Stromal cell of bone marrow (primary cell): ENCODE results near the gene CACNG4.

Experiments used
- DNase-seq: peaks from one replicate; pipeline ENCODE4 v3.0.0-alpha.2; 2012; ENCODE audit warnings: low read depth

CACNG4 gene

GRCh38 chr17:67043283-67043682, 78.8 kb downstream of the CACNG4 start:
- no peak for DNase-seq

GRCh38 chr17:67044016-67044772, 79.7 kb downstream of the CACNG4 start, which contains the start of gene CACNG1:
CACNG1 (plus strand) TSS chr17:67044554; CDS start chr17:67044661, 107 bp downstream.
- DNase-seq = no peak

DNA sequence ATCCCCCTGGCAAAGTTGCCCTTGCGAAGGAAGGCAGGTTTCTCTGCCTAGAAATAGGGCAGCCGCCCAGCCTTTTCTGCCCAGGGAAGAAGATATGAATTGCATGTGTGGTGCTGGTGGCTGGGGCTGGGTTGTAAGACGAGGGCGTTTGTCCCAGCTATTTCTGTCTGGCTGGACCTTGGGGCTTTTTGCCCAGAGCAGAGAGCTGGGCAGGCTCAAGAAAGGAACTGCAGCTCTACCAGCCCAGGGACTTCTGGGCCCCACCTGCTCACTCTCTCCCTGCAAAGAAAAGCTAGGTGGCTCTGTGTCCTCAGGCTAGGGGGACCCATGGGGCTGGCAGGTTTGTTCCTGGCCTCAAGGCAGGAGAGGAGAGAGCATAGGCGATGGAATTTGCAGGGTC, 80.4 kb downstream of the CACNG4 start:
- DNase-seq = no peak

DNA sequence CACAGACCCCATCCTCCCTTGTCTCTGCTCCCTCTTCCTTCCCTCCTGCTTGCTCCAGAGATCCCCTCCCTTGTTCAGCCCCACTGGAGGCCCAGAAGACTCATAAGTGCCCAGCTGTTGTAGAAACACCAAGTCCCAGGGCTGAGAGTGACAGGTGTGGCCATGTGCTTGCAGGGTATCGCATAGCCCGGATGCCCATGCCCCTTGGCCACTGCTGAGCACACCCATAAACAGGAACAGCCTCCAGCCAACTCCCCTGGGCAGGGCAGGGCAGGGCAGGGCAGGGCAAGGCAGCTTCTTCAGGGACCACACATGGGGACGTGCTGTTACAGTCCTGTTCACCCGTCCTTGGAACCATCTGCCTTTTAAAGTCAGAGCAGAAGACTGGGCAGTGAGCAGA, 81.9 kb downstream of the CACNG4 start:
- DNase-seq = no peak

- no peak for DNase-seq
These were observed 82.9 kb downstream of the CACNG4 start for GRCh38 chr17:67047382-67047781.

GRCh38 chr17:67049025-67049739, 84.7 kb downstream of the CACNG4 start:
- no peak for DNase-seq

GRCh38 chr17:67050066-67050465, 85.6 kb downstream of the CACNG4 start:
- no peak for DNase-seq

DNA sequence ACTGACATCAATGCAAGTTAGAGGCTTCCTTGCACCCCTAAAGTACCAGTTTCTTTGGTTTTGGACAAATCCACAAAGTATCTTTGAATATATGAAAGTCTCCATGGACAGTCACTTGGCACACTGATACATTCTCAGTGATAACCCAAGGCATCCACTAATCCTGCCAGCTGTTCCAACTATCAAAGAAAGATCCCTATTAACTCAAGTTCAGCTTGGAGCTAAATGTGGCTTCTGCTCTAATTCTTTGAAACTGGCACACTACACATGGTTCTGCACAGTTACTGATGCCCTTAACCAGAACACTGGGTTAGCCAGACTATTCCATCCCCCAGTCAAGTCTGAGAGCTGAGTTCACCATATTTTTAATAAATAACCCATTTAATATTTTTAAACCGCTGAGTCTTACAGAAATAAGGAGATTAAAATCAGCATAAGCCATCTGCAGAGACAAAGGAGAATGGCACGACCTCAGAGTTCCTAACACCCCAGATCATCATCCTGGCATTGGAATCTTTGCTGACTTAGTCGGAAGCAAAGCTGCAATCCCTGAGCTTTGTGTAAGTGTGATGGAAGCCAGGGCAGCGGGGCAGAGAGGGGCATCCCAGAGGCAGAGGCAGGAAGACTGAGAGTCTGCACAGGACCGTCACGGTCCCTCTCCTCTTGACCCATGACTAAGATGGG, 86.1 kb downstream of the CACNG4 start:
- no peak for DNase-seq

DNA sequence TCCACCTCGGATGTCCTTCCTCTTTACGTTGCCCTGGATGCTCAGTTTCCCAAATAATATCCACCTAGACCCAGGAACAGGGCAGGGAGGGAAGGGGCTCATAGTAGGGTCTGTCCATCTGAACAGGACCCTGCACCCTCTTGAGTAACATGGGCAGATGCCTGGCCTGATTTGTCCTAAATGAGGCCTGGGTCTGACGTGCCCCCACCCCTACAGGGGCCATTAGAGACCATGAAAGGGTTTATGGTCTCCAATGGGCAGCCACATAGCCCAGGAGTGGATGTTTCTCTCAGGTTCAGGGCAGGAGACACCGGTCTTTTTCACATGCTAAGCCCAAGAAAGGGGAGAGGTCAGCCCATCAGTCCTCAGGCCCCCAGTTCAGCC, 86.6 kb downstream of the CACNG4 start:
- no peak for DNase-seq

DNA sequence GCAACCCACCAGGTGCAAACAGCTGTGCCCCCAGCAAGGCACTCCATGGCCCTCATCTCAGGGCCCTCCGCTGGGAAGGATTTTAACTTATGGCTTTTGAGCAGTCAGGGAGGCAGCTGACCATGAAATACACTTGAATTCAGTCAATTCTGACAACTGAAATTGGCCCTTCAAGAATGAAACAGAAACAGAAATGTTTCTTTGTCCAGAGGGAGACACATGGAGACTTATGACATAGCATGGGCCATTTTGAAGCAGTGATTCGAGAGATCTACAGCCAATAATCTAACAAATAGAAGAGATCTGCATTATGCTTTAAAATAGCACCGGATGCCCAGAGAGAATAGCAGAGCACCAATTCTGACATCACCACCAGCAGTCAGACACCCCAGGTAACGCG, 87.3 kb downstream of the CACNG4 start:
- no peak for DNase-seq

- DNase-seq = no peak
These were observed 88.4 kb downstream of the CACNG4 start for GRCh38 chr17:67052720-67053437.

DNA sequence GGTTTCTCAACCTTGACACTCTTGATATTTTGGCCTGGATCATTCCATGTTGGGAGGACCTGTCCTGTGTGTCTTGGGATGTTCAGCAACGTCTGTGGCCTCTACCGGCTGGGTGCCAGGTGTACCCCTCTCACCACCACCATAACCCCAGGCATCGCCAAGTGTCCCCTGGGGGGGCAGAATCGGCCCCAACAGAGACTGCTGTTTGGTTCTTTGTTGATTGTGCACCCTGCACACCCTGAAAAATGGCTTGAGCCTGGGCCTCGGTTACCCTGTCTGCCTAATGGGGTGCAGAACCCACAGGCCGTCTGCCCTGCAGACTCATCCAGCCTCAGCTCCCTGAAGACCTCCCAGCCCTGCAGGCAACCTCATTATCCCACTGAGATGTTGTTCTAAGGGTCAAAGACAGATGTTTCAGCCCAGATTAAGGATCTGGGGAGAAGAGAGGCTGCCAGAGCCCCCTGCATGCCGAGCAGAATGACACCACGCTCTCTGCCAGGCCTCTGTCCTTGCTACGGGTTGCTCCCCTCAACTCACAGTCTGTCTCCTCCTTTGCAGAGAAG, 89.0 kb downstream of the CACNG4 start:
- no peak for DNase-seq

DNA sequence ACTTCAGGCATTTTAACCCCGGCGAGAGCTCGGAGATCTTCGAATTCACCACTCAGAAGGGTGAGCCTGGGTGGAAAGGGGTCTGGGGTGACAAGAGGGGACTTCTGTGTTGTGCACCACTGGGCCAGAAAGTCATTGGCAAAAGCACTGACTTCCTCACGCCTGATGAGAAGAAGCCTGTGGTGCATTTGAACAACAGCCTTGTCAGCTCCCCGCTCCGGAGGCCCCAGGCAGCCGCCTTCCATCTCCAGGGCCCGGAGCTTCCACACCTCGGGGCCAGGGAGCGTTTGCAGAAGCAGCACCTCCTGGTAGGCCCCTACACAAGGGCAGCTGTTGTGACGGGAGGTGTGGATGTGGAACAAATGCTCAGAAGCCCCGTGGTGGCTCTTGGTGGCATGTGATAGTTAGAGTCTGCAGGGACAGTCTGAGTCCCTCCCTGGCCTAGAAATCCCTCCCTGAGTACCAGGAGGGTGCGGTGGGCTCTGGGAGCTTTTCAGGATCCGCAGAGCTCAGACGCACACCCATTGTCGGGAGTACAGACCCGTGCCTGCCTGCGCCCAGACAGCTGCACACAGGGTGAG, 89.6 kb downstream of the CACNG4 start:
- no peak for DNase-seq

- DNase-seq = no peak
These were observed 90.1 kb downstream of the CACNG4 start for GRCh38 chr17:67054608-67055007.

- no peak for DNase-seq
These were observed 90.5 kb downstream of the CACNG4 start for GRCh38 chr17:67055041-67055443.

- DNase-seq = no peak
These were observed 91.6 kb downstream of the CACNG4 start for GRCh38 chr17:67055811-67056745.

DNA sequence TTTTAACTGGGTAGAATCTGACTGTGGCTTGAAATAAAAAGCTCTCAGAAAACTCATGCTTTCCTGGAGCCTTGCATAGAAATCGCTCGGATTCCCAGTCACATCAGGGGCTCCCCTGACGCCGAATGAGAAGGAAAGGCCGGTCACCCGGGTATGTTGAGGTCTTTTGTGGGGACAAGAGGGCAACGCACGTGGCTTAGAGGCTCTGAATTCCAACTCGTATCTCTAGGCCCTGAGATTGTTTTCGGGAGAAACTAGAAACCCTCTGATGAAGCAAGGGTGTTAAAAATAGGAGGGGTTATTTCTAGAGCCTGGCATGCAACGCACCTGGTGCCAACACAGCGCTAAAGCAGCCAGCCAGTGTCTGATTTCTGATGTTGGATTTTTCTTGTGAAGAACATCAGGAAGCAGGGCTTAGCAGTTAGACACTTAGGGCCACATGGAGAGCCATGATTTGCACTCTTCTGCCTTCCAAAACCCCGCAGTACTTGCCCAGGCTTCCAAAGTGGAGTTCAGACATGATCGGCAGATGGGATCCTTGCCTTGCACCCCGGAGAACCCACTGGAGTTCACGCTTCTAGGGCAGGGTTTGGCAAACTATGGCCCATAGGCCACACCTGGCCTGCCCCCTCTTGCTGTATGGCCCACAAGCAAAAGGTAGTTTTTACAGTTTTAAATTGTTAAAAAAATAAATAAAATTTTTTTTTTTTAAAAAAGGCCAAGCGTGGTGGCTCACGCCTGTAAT, 92.4 kb downstream of the CACNG4 start:
- no peak for DNase-seq

DNA sequence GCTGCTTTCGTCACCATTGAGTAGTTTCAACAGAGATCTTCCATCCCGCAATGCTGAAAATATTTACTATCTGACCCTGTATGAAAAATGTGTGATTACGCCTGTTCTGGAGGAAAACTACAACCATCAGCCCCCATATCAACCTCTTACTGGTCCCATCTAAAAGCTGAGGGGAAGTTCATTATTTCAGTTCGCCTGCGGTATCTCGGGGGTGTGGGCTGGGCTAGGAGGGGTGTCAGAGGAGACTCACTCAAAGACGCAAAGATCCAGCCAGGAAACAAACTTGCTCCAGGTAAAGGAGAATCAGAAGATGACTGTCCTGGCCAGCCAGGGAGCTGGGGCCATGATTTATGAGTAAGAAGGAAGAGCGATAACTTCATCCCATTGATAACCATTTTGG, 93.5 kb downstream of the CACNG4 start:
- no peak for DNase-seq

- DNase-seq = no peak
These were observed 94.9 kb downstream of the CACNG4 start for GRCh38 chr17:67059372-67059771.

GRCh38 chr17:67063141-67063540, 98.6 kb downstream of the CACNG4 start:
- DNase-seq = no peak
